Measurements from ENCODE around the gene NDUFA12.
A peak's percentile ranks its signal among the peaks of the same experiment; 100 is the strongest.
"Not testable (repeated sequence)": the region's sequence is repeated elsewhere in the genome, so short reads cannot be mapped to it uniquely, and the experiment has no call there.

Gene NDUFA12

GRCh38 chr12:94994312-94994711, 9.2 kb downstream of the NDUFA12 start:
- Mint-ChIP-seq H3K27me3 (no peaks in the 10 kb centered on the region), H3K36me3 (peaks cover 54% of the 10 kb centered on the region), H3K4me1 (peaks cover 37% of the 10 kb centered on the region), H3K27ac (no peak overlapping the region), H3K4me3 (no peak overlapping the region), H3K9me3 (no peaks in the 10 kb centered on the region)
- no peak for DNase-seq
- CTCF ChIA-PET: no interaction called here

DNA sequence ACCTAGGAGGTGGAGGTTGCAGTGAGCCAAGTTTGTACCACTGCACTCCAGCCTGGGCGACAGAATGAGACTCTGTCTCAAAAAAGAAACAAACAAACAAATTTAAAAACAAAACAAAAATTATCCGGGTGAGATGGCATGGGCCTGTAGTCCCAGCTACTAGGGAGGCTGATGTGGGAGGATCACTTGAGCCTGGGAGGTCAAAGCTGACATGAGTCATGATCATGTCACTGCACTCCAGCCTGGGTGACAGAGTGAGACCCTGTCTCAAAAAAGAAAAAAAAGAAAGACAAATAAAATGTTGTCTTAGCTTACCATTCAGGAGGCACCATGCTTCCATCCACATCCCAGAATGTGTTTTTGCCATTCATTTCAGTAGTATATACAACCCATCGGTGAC, 9.6 kb downstream of the NDUFA12 start:
- H3K27me3 Mint-ChIP-seq, CTCF ChIA-PET, H3K27ac Mint-ChIP-seq, H3K9me3 Mint-ChIP-seq, DNase-seq, H3K4me3 Mint-ChIP-seq: not testable (repeated sequence)
- H3K4me1 Mint-ChIP-seq: peaks cover 37% of the 10 kb centered on the region
- peaks cover 54% of the 10 kb centered on the region for H3K36me3 Mint-ChIP-seq

- Mint-ChIP-seq H3K27ac (peak overlapping the region; percentile 58), H3K4me3 (no peak overlapping the region), H3K36me3 (peaks cover 56% of the 10 kb centered on the region), H3K27me3 (no peaks in the 10 kb centered on the region), H3K4me1 (peaks cover 50% of the 10 kb centered on the region), H3K9me3 (no peaks in the 10 kb centered on the region)
- CTCF ChIA-PET: interaction anchor here (1.8 kb wide), 1 partner anchor 9 kb away, joined by 8 read pairs; no protein-coding TSS in a partner anchor
- DNase-seq: no peak
These were observed 13.3 kb downstream of the NDUFA12 start for GRCh38 chr12:94990222-94990621.

DNA sequence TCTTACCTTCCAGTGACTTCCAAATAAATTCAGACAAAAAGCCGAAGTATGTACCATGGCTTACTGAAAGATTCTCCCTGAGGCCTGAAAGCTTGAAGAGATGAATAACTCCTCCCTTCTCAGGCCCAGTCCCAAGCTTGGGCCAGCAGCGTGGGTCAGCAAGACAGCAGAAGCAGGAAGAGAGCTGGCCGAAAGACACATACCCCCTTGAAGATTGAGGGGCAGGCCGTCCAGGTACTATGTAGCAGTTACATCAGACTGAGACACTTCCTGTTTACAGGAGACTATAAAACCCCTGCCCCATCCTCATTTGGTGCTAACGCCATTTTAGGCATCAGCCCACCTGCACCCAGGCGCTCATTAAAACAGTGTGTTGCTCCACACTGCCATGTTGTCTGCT, 15.0 kb downstream of the NDUFA12 start:
- peak; percentile 33 for DNase-seq
- H3K36me3 Mint-ChIP-seq: peaks cover 60% of the 10 kb centered on the region
- no peaks in the 10 kb centered on the region for H3K27me3 Mint-ChIP-seq
- peaks cover 57% of the 10 kb centered on the region for H3K4me1 Mint-ChIP-seq
- H3K4me3 Mint-ChIP-seq: no peak overlapping the region
- peak overlapping the region; percentile 86 for H3K27ac Mint-ChIP-seq
- CTCF ChIA-PET: no interaction called here
- no peaks in the 10 kb centered on the region for H3K9me3 Mint-ChIP-seq

DNA sequence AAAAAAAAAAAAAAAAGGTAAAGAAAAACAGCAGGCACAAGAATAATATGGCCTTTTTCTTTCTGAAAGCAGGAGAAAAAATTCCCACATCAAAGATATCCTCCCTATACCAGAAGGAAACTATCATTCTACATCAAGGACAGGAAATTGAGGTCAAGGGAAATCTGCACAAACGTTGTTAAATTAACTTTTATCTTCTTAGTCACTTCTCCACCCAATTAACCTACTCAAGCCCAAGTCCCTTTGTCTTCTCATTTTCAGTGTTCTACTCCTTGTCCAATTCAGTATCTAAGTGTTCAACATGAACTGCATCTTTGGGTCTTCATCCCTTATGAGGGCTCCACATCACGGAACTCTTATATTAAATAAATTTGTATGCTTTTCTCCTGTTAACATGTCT, 15.7 kb downstream of the NDUFA12 start:
- Mint-ChIP-seq H3K27ac (peak overlapping the region; percentile 86), H3K36me3 (peaks cover 63% of the 10 kb centered on the region), H3K27me3 (no peaks in the 10 kb centered on the region), H3K4me3 (no peak overlapping the region), H3K4me1 (peaks cover 61% of the 10 kb centered on the region), H3K9me3 (no peaks in the 10 kb centered on the region)
- CTCF ChIA-PET: no interaction called here
- DNase-seq: no peak

DNA sequence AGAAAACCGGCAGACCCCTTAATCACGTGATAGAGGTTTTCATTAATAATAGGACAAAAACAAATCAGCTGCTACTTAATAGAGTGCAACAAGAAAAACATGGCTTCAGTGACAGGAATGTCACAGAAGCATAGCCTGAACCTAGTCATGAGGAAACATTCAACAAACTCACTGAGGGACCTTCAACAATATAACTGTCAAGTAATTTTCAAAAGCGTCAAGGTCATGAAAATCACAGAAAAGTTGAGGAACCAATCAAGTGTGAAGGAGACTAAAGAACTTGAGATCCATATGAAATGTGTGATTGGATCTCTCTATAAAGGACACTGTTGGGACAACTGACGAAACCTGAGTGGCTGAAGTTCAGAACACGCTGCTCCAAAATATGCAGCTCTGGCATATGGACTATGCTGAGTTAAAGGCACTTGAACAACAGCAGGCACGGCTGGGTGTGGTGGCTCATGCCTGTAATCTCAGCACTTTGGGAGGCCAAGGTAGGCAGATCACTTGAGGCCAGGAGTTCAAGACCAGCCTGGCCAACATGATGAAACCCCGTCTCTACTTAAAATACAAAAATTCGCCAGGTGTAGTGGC, 16.3 kb downstream of the NDUFA12 start:
- CTCF ChIA-PET: no interaction called here
- peaks cover 58% of the 10 kb centered on the region for H3K4me1 Mint-ChIP-seq
- peaks cover 58% of the 10 kb centered on the region for H3K36me3 Mint-ChIP-seq
- no peaks in the 10 kb centered on the region for H3K27me3 Mint-ChIP-seq
- peak overlapping the region; percentile 31 for H3K4me3 Mint-ChIP-seq
- no peak for DNase-seq
- peak overlapping the region; percentile 86 for H3K27ac Mint-ChIP-seq
- H3K9me3 Mint-ChIP-seq: no peaks in the 10 kb centered on the region

DNA sequence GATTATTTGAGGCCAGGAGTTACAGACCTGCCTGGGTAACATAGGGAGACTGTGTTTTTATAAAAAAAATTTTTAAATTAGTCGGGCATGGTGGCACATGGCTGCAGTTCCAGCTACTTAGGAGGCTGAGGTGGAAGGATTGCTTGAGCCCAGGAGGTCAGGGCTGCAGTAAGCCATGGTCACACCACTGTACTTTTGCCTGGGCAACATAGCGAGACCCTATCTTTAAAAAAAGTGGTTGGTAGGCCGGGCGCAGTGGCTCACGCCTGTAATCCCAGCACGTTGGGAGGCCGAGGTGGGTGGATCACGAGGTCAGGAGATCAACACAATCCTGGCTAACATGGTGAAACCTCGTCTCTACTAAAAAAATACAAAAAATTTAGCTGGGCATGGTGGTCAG, 18.4 kb downstream of the NDUFA12 start:
- CTCF ChIA-PET: not testable (repeated sequence)
- H3K4me1 Mint-ChIP-seq: peaks cover 66% of the 10 kb centered on the region

DNA sequence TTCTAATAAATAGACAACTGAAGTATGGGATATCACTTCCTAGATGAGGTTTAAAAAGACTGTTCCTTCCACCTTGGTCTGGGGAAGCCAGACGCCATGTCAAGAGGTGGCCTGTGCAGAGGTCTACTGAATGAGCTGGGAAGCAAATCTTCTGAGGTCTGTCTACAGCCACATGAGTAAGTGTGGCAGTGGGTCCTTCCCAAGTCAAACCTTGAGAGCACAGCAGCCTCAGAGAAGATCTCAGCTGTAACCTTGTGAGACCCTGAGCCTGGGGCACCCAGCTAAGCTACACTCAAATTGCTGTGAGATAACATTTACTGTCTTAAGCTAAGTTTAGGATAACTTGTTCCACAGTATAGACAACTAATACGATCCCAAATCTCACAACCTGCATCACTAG, 20.2 kb downstream of the NDUFA12 start:
- Mint-ChIP-seq H3K9me3 (no peaks in the 10 kb centered on the region), H3K27ac (peak overlapping the region; percentile 20), H3K27me3 (no peaks in the 10 kb centered on the region), H3K36me3 (peaks cover 36% of the 10 kb centered on the region), H3K4me3 (no peak overlapping the region), H3K4me1 (peaks cover 53% of the 10 kb centered on the region)
- DNase-seq: no peak
- CTCF ChIA-PET: interaction anchor here (1.2 to 2.4 kb wide), 2 partner anchors 9 to 10 kb away, joined by 3 to 9 read pairs; no protein-coding TSS in a partner anchor

More for the DNA sequence above, 18.4 kb downstream of the NDUFA12 start:
- not testable (repeated sequence) for H3K9me3 Mint-ChIP-seq, H3K4me3 Mint-ChIP-seq, DNase-seq, H3K27me3 Mint-ChIP-seq, H3K27ac Mint-ChIP-seq
- peaks cover 47% of the 10 kb centered on the region for H3K36me3 Mint-ChIP-seq

DNA sequence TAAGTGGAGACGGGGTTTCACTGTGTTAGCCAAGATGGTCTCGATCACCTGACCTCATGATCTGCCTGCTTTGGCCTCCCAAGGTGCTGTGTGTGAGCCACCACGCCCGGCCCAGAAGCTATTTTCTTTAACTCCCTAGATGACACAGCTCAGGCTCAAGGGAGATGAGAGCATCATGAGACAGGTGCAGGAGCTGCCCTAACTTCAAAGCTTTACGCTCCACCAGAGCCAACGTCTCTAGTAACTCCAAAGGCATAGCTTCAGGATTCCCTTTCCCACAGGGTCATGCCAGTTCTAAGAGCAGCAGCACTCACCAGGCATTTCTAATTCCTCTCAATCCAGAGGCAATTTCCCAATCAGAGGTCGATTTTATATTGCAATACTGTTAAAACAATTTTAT, 21.0 kb downstream of the NDUFA12 start:
- Mint-ChIP-seq H3K27ac (no peak overlapping the region), H3K27me3 (no peaks in the 10 kb centered on the region), H3K4me1 (peaks cover 49% of the 10 kb centered on the region)

GRCh38 chr12:94980577-94980976, 22.9 kb downstream of the NDUFA12 start:
- Mint-ChIP-seq H3K9me3 (no peaks in the 10 kb centered on the region), H3K4me1 (peaks cover 44% of the 10 kb centered on the region), H3K27me3 (no peaks in the 10 kb centered on the region), H3K36me3 (peaks cover 31% of the 10 kb centered on the region), H3K4me3 (no peak overlapping the region), H3K27ac (peak overlapping the region; percentile 33)
- no peak for DNase-seq
- CTCF ChIA-PET: interaction anchor here (0.9 to 2.4 kb wide), 4 partner anchors 10 to 270 kb away, joined by 3 to 9 read pairs (median 6); no protein-coding TSS in a partner anchor

More for the DNA sequence above, 21.0 kb downstream of the NDUFA12 start:
- Mint-ChIP-seq H3K36me3 (peaks cover 38% of the 10 kb centered on the region), H3K4me3 (no peak overlapping the region), H3K9me3 (no peaks in the 10 kb centered on the region)
- CTCF ChIA-PET: interaction anchor here (0.5 to 2.4 kb wide), 5 partner anchors 8 to 107 kb away, joined by 3 to 9 read pairs (median 3); no protein-coding TSS in a partner anchor
- DNase-seq: no peak

- Mint-ChIP-seq H3K4me1 (peaks cover 44% of the 10 kb centered on the region), H3K27ac (no peak overlapping the region), H3K4me3 (no peak overlapping the region), H3K9me3 (no peaks in the 10 kb centered on the region), H3K36me3 (peaks cover 33% of the 10 kb centered on the region), H3K27me3 (no peaks in the 10 kb centered on the region)
- CTCF ChIA-PET: interaction anchor here (2.1 kb wide), 1 partner anchor 9 kb away, joined by 4 read pairs; no protein-coding TSS in a partner anchor
- no peak for DNase-seq
These were observed 23.6 kb downstream of the NDUFA12 start for GRCh38 chr12:94979941-94980340.

DNA sequence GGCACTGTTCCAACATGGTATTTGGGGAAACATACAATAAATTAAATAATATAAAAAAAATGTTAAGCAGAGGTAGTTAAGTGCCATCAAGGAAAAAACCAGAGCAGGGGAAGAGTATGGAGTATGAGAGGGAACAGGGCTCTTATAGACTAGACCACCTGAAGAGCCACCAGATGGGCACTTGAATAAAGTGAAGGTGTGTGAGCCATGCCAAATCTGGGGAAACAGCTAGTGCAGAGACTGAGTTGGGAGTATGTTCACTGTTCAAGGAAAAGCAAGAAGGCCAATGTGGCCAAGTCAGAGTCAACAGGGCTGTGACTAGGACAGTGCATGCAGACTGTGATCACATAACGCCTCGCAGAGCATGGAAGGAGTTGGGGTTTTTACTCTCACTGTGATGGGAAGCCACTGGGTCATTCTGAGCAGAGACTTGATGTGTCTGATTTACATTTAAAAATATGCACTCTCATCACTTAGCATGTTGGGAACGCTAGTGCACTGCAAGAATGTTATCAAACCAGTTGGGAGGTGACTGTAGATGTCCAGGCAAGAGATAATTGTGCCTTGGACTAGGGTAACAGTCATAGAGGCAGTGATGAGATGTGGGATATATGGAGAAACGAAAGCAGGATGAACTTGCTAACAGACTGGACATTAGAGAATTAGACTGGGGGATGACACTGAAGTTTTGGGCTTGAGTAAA, 25.6 kb downstream of the NDUFA12 start:
- Mint-ChIP-seq H3K27me3 (no peaks in the 10 kb centered on the region), H3K4me3 (no peak overlapping the region), H3K36me3 (peaks cover 27% of the 10 kb centered on the region), H3K4me1 (peaks cover 34% of the 10 kb centered on the region), H3K27ac (peak overlapping the region; percentile 31), H3K9me3 (no peaks in the 10 kb centered on the region)
- no peak for DNase-seq
- CTCF ChIA-PET: no interaction called here

GRCh38 chr12:94973221-94973620, 30.3 kb downstream of the NDUFA12 start:
- no peaks in the 10 kb centered on the region for H3K9me3 Mint-ChIP-seq
- peaks cover 11% of the 10 kb centered on the region for H3K4me1 Mint-ChIP-seq
- peaks cover 41% of the 10 kb centered on the region for H3K36me3 Mint-ChIP-seq
- no peak overlapping the region for H3K4me3 Mint-ChIP-seq
- H3K27me3 Mint-ChIP-seq: no peaks in the 10 kb centered on the region
- no peak overlapping the region for H3K27ac Mint-ChIP-seq
- no peak for DNase-seq
- CTCF ChIA-PET: interaction anchor here (1.2 kb wide), 1 partner anchor 9 kb away, joined by 3 read pairs; no protein-coding TSS in a partner anchor

DNA sequence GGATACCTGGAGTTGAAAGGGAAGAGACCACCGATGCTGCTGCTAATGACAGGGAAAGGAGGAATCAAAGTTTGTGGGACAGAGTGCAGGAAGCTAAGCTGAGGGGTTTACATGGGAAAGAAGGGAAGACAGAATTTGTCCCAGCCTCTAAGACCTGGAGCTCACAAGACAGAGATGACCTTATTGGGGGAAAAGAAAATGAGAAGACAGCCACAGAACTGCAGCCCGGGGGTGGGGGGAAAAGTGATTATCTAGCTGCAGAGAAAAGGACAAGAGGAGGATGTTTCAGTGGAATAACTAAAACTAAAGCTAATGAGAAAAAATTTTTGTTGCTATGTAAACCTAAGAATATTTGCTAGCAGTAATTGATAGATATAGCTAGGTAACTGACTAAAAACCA, 30.7 kb downstream of the NDUFA12 start:
- no peak overlapping the region for H3K4me3 Mint-ChIP-seq

DNA sequence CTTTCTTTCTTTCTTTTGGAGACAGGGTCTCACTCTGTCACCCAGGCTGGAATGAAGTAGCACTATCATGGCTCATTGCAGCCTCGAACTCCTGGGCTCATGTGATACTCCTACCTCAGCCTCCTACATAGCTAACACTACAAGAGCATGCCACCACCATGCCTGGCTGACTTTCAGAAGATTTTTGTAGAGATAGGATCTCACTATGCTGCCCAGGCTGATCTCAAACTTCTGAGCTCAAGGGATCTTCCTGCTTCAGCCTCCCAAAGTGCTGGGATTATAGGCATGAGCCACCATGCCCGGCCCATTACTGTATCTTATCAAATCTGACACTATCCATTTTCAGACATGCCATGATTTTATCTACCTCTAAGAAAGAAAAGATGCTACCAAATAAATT, 31.6 kb downstream of the NDUFA12 start:
- Mint-ChIP-seq H3K4me1 (peaks cover 2% of the 10 kb centered on the region), H3K27me3 (no peaks in the 10 kb centered on the region), H3K9me3 (no peaks in the 10 kb centered on the region), H3K4me3 (no peak overlapping the region), H3K36me3 (peaks cover 37% of the 10 kb centered on the region), H3K27ac (peak overlapping the region; percentile 13)
- CTCF ChIA-PET: no interaction called here
- DNase-seq: no peak

More for the DNA sequence above, 30.7 kb downstream of the NDUFA12 start:
- Mint-ChIP-seq H3K9me3 (no peaks in the 10 kb centered on the region), H3K36me3 (peaks cover 39% of the 10 kb centered on the region), H3K4me1 (peaks cover 7% of the 10 kb centered on the region), H3K27me3 (no peaks in the 10 kb centered on the region), H3K27ac (peak overlapping the region; percentile 35)
- DNase-seq: no peak
- CTCF ChIA-PET: interaction anchor here (1.2 kb wide), 1 partner anchor 10 kb away, joined by 3 read pairs; no protein-coding TSS in a partner anchor

Data from activated naive CD4-positive, alpha-beta T cell treated with anti-CD3 and anti-CD28 coated beads, Interleukin-2, amount 10 ng/mL, durations not matched to agents 7 days and 5 days (primary cell).